Measurements from ENCODE around the gene BTBD7.
"Not testable (repeated sequence)": the region's sequence is repeated elsewhere in the genome, so short reads cannot be mapped to it uniquely, and the experiment has no call there.

The BTBD7 gene, protein sequence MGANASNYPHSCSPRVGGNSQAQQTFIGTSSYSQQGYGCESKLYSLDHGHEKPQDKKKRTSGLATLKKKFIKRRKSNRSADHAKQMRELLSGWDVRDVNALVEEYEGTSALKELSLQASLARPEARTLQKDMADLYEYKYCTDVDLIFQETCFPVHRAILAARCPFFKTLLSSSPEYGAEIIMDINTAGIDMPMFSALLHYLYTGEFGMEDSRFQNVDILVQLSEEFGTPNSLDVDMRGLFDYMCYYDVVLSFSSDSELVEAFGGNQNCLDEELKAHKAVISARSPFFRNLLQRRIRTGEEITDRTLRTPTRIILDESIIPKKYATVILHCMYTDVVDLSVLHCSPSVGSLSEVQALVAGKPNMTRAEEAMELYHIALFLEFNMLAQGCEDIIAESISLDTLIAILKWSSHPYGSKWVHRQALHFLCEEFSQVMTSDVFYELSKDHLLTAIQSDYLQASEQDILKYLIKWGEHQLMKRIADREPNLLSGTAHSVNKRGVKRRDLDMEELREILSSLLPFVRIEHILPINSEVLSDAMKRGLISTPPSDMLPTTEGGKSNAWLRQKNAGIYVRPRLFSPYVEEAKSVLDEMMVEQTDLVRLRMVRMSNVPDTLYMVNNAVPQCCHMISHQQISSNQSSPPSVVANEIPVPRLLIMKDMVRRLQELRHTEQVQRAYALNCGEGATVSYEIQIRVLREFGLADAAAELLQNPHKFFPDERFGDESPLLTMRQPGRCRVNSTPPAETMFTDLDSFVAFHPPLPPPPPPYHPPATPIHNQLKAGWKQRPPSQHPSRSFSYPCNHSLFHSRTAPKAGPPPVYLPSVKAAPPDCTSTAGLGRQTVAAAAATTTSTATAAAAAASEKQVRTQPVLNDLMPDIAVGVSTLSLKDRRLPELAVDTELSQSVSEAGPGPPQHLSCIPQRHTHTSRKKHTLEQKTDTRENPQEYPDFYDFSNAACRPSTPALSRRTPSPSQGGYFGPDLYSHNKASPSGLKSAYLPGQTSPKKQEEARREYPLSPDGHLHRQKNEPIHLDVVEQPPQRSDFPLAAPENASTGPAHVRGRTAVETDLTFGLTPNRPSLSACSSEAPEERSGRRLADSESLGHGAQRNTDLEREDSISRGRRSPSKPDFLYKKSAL

GRCh38 chr14:93332853-93333630 is at the start of gene BTBD7:
BTBD7 (minus strand) TSS chr14:93333036; CDS start chr14:93296051, 36,985 bp downstream.
- peak; percentile 94 for DNase-seq

DNA sequence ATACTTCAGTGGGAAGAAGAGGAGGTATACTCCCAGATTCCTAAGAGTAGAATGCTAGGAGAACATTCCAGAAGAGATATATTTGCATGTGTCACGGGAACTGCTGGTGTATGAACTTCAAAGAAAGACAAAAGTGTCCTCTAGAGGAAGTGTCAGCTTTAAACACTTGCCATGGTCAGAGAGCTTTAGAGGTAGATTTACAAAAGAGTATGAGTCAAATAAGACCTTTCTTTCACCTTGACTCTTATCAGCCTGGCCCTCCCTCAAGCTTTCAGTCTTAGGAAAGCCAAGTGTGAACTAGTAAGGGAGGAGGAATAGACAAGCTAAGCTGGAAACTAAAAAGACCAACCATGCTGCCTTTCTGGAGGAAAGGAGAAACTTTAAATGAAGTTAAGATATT is 48.8 kb upstream of the BTBD7 start:
- DNase-seq = no peak

DNA sequence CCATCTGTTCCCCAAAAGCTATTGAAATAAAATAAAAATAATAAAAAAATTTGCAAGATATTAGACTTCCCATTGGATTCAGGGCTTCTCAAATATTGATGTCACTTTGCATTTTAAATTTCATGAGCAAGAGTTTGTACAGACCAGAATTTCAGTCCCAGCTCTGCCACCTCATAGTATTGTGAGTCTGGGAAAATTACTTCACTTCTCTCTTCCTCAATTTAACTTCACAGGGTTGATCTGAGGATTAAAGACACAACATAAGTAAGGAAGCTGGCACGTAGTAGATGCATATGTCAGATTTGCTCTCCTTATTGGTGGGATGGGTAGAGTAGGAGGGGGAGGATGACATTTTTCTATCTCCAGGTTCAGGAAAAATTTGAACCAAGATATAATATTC is 47.0 kb upstream of the BTBD7 start:
- DNase-seq = no peak

GRCh38 chr14:93375673-93376156 is 42.9 kb upstream of the BTBD7 start:
- no peak for DNase-seq

- no peak for DNase-seq
These were observed 37.0 kb upstream of the BTBD7 start for GRCh38 chr14:93369713-93370266.

DNA sequence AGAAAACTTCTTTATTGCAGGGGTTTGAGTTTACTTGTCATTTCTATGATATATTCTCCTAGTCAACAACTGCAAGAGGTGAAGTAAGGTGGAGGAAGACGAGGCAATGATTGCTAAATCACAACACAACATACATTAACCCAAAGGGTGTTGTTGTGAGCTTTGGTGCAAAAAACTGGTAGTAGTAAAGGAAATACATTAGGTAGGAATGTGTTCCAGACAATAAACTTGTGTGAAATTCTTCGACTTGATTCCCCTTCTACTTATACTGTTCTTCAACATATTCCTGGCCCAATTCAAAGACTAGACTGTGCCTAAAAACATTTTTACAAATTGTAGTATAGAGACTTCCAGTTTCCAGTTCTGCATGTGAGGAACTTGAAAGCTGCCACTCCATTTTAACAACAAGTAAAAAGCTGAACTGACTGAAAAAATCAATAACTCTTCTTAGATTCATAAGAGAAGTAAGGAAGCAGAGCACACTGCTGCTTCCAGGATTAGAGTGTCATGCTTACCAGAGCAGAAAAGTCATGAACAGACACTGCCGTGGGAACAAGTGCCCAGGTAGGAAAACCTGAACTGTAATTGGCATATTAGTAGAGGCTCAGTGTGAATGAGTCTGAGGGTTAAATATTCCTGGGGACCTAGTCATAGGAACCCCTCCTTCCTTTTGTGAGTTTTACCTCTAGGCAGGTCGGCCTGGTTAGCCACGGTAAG is 36.3 kb upstream of the BTBD7 start:
- DNase-seq = no peak

DNA sequence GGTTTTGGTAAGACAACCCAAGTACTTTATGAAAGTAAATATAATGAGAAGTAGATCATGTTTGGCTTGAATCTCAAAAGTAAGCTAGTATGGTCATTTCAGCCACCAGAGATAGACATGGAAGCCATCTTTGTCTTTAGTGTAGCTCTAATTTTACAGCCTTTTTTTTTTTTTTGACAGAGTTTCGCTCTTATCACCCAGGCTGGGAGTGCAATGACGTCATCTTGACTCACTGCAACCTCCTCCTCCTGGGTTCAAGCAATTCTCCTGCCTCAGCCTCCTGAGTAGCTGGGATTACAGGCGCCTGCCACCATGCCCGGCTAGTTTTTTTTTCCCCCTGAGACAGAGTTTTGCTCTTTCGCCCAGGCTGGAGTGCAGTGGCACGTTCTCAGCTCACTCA is 22.0 kb upstream of the BTBD7 start:
- DNase-seq = not testable (repeated sequence)

DNA sequence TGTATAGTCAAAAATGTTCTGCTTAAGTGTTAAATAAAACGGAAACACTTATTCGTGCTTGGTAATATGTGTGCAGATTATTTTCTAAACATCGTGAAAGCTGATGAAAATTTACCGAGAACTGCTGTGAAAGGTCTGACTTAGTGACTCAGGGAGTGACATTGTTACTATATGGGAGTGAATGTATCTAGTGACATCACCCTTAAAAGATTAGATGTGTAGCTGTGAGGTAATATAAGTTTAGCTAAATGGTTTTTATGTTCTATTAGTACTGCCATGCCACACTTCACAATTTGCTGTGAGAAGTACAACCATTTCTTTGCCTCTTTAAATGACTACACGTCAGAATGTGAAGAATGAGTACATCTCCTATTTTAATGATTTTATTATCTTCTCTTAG is 15.5 kb upstream of the BTBD7 start:
- DNase-seq = no peak

DNA sequence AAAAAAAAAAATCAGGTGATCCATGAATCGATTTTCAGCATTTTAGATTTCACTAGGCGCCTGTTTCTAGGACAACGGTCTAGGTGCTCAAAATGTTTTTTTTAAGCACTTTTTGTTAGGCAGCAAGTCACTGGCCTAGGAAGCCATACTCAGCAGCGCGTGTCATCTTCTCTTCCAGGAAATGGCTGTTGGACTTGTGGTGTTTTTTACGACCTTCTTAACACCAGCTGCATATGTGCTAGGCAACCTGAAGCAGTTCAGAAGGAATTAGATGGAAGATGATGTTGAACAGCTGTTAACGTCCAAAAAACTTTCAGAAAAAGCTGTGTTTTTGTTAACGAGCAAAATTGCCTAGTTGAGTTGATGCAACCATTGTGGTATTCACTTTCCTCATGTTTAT is 15.0 kb upstream of the BTBD7 start:
- no peak for DNase-seq

- DNase-seq = no peak
These were observed 14.3 kb upstream of the BTBD7 start, which contains the start of gene COX8C for GRCh38 chr14:93346926-93347721. COX8C (plus strand) TSS chr14:93347182; CDS start chr14:93347269, 87 bp downstream.

DNA sequence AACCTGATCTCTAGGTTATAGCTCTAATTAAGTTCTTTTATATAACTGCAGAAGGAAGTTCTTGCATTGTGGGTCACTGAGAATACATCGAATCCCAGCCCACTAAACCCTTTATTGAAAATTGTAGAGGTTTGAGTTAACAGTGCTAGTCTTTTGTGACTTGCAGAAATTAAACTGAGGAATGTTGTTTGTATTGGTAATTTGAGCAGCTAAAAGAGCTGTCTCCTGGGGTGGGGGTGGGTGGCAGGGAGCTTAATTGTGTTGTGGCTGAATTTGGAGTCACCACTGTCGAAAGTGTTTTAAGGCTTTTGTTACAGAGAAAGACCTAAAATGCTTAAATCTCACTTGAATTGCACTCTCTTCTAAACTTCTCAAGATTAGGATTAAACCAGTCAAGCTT is 11.0 kb upstream of the BTBD7 start:
- no peak for DNase-seq

GRCh38 chr14:93343266-93343665 is 10.4 kb upstream of the BTBD7 start:
- DNase-seq = no peak

DNA sequence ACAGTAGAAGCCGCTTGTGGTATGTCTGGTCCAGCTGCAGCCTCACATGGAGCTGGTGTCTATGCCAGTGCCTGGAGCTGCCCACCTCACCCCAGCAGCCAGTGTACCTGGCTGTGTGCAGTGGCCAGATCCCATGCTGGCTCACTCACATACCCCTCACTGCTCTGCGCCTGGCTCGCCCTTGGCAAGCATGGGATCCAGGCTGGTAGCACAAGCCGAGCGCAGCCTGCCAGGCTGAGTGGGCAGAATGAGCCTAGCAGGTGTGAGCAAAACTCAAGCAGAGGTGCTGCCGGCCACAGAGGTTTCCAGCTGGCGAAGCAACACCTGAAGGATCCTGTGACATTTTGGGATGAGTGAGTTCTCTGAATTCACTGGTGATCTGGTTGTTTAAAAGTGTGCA is 5.0 kb upstream of the BTBD7 start:
- no peak for DNase-seq

GRCh38 chr14:93337143-93337753 is 4.4 kb upstream of the BTBD7 start:
- no peak for DNase-seq

- DNase-seq = no peak
These were observed 831 bp upstream of the BTBD7 start for GRCh38 chr14:93333631-93334103.

- DNase-seq = no peak
These were observed 411 bp downstream of the BTBD7 start for GRCh38 chr14:93332397-93332852.

DNA sequence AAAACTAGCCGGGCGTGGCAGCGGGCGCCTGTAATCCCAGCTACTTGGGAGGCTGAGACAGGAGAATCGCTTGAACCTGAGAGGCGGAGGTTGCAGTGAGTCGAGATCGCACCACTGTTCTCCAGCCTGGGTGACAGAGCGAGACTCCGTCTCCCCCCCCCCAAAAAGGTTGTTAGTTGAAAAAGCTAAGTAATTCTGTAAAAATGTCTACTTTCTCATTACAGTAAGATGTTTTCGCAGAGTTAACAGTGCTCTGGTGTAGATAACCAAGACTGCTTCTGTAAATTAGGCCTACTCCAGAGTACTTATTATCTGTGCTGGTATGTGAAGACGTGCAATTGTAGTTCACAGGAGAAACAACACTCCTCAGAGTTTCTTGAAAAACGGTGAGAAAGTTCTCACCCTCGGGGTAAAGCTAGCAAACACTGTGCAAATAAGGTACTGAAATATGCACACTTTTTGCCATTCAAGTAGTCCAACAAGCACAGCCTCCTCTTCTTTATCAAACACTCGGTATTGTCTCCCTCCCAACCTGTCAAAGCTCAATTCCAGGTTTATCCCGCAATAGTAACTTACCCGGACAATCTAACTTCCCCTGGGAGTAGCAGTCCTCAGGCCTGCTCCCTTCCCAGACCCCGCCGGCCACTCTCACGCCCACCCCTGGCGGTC is 974 bp downstream of the BTBD7 start:
- DNase-seq = no peak

GRCh38 chr14:93331002-93331727 is 1.7 kb downstream of the BTBD7 start:
- DNase-seq = no peak
